IMR-90 (cell line): ENCODE results near the gene MLST8. TPM values are rescaled to one million over a fixed set of nuclear protein-coding genes. Genes with fewer than 3 reads are reported as not detected.

Experiments used
- ATAC-seq: fragments of 200-7000 bp; cut with Tn5 transposase; 2 replicates; pipeline ENCODE4 v1.9.1; 2020; ENCODE audit warnings: low read depth, mild to moderate bottlenecking, moderate library complexity
- BruUV-seq: library from RNA; stranded (reverse); fragments of 400-500 nt; replicated peaks from 2 replicates; lab custom pipeline; 2021; lab: Mats Ljungman, UMichigan
- CTCF ChIA-PET: fragments of 300-600 bp; formaldehyde crosslinking; extraction: SDS; loops from one replicate; lab custom pipeline; 2021; ENCODE audit warnings: antibody characterized with exemption; lab: Yijun Ruan, JAX
- POLR2A ChIA-PET: fragments of 300-600 bp; sonication (Branson Sonifier 250); formaldehyde crosslinking; loops from one replicate; lab custom pipeline; 2022; ENCODE audit warnings: antibody characterized with exemption; ENCODE audit not compliant: unreplicated experiment; lab: Charles Lee
- DNase-seq: peaks from one replicate; pipeline ENCODE4 v3.0.0; 2013
- H2AFZ ChIP-seq: replicated peaks from 2 replicates; pipeline ENCODE3; 2013; ENCODE audit warnings: low read length, mild to moderate bottlenecking; ENCODE audit not compliant: poor library complexity
- H2AK5ac ChIP-seq: 2 replicates; pipeline ENCODE4 v1.6.1; 2013; ENCODE audit warnings: low read depth, low read length, inconsistent platforms
- H2AK9ac ChIP-seq: replicated peaks from 2 replicates; pipeline ENCODE3; 2013; ENCODE audit warnings: mild to moderate bottlenecking, low read depth, low read length, moderate library complexity; ENCODE audit not compliant: poor library complexity
- H2BK120ac ChIP-seq: 2 replicates; pipeline ENCODE4 v1.6.1; 2013; ENCODE audit warnings: low read depth, low read length, inconsistent platforms
- H2BK15ac ChIP-seq: 3 replicates; pipeline ENCODE4 v1.6.1; 2013; ENCODE audit warnings: low read depth, low read length, inconsistent platforms
- H2BK20ac ChIP-seq: 2 replicates; pipeline ENCODE4 v1.6.1; 2013; ENCODE audit warnings: low read depth, mild to moderate bottlenecking, inconsistent platforms, low read length, moderate library complexity
- H2BK5ac ChIP-seq: 2 replicates; pipeline ENCODE4 v1.6.1; 2013; ENCODE audit warnings: mild to moderate bottlenecking, low read depth, low read length, inconsistent platforms; ENCODE audit not compliant: poor library complexity, severe bottlenecking
- H3K14ac ChIP-seq: replicated peaks from 2 replicates; pipeline ENCODE4 v1.6.1; 2013; ENCODE audit warnings: low read depth, low read length, inconsistent platforms
- H3K18ac ChIP-seq: 2 replicates; pipeline ENCODE4 v1.6.1; 2013; ENCODE audit warnings: low read depth, low read length, control low read depth
- H3K23ac ChIP-seq: 2 replicates; pipeline ENCODE4 v1.6.1; 2013; ENCODE audit warnings: low read depth, low read length, inconsistent platforms
- H3K27ac ChIP-seq: 2 replicates; pipeline ENCODE4 v1.5.1; 2013; ENCODE audit warnings: mild to moderate bottlenecking, control low read depth, low read length; ENCODE audit not compliant: insufficient read depth
- H3K27me3 ChIP-seq: 2 replicates; pipeline ENCODE4 v1.6.1; 2013; ENCODE audit warnings: low read length; ENCODE audit not compliant: control insufficient read depth, insufficient read depth
- H3K36me3 ChIP-seq: 2 replicates; pipeline ENCODE4 v1.6.1; 2013; ENCODE audit warnings: low read length, mixed read lengths; ENCODE audit not compliant: control insufficient read depth, insufficient read depth
- H3K4ac ChIP-seq: 2 replicates; pipeline ENCODE4 v1.6.1; 2013; ENCODE audit warnings: low read depth, low read length, inconsistent platforms
- H3K4me1 ChIP-seq: 2 replicates; pipeline ENCODE4 v1.6.1; 2013; ENCODE audit warnings: low read length, mixed read lengths; ENCODE audit not compliant: control insufficient read depth, insufficient read depth
- H3K4me2 ChIP-seq: 2 replicates; pipeline ENCODE4 v1.6.1; 2013; ENCODE audit warnings: low read depth, mild to moderate bottlenecking, control low read depth, low read length, moderate library complexity
- H3K4me3 ChIP-seq: 2 replicates; pipeline ENCODE4 v1.5.1; 2013; ENCODE audit warnings: low read depth, mild to moderate bottlenecking, control low read depth, low read length, moderate library complexity; ENCODE audit not compliant: insufficient read depth
- H3K56ac ChIP-seq: 2 replicates; pipeline ENCODE4 v1.6.1; 2013; ENCODE audit warnings: low read length, inconsistent platforms; ENCODE audit not compliant: insufficient read depth; ENCODE audit errors: extremely low read depth
- H3K79me1 ChIP-seq, 2 experiments: 2 replicates each; pipeline ENCODE4 v1.6.1; 2013; ENCODE audit warnings: low read length in 2 of 2, inconsistent platforms in 1 of 2, low read depth in 1 of 2
- H3K9ac ChIP-seq: 2 replicates; pipeline ENCODE4 v1.6.1; 2013; ENCODE audit warnings: low read depth, low read length, control low read depth
- H3K9me1 ChIP-seq: 2 replicates; pipeline ENCODE4 v1.6.1; 2013; ENCODE audit warnings: low read length, inconsistent platforms; ENCODE audit not compliant: insufficient read depth
- H3K9me3 ChIP-seq: 2 replicates; pipeline ENCODE4 v1.6.1; 2013; ENCODE audit warnings: low read length; ENCODE audit not compliant: control insufficient read depth, insufficient read depth
- H4K20me1 ChIP-seq: 2 replicates; pipeline ENCODE4 v1.6.1; 2013; ENCODE audit warnings: low read length, inconsistent platforms; ENCODE audit not compliant: insufficient read depth
- H4K5ac ChIP-seq: 2 replicates; pipeline ENCODE4 v1.6.1; 2013; ENCODE audit warnings: mild to moderate bottlenecking, low read depth, low read length, control low read depth
- H4K8ac ChIP-seq, 2 experiments: 2 replicates each; pipeline ENCODE4 v1.6.1; 2013; ENCODE audit warnings: low read depth in 2 of 2, low read length in 2 of 2, control low read depth in 1 of 2, inconsistent platforms in 1 of 2
- H4K91ac ChIP-seq: 2 replicates; pipeline ENCODE4 v1.6.1; 2013; ENCODE audit warnings: low read depth, low read length, inconsistent platforms; ENCODE audit not compliant: insufficient read depth
- BHLHE40 ChIP-seq: fragments of 150-350 bp; IDR thresholded peaks from 2 replicates; pipeline ENCODE4 v1.6.1; 2016; ENCODE audit warnings: mild to moderate bottlenecking, low read depth, low read length
- CEBPB ChIP-seq: IDR thresholded peaks from 2 replicates; pipeline ENCODE4 v1.6.1; 2012; ENCODE audit warnings: low read depth, low read length, improper control_type of control experiment
- CHD1 ChIP-seq: IDR thresholded peaks from 2 replicates; pipeline ENCODE4 v1.6.1; 2012; ENCODE audit warnings: low read depth, low read length, improper control_type of control experiment
- FOS ChIP-seq: fragments of 150-350 bp; IDR thresholded peaks from 2 replicates; pipeline ENCODE4 v1.6.1; 2016; ENCODE audit warnings: low read depth, low read length
- MAFK ChIP-seq: IDR thresholded peaks from 2 replicates; pipeline ENCODE4 v1.6.1; 2012; ENCODE audit warnings: low read depth, low read length, improper control_type of control experiment
- MAZ ChIP-seq: IDR thresholded peaks from 2 replicates; pipeline ENCODE4 v1.6.1; 2012; ENCODE audit warnings: low read depth, mild to moderate bottlenecking, low read length, improper control_type of control experiment, moderate library complexity, borderline replicate concordance
- MXI1 ChIP-seq: IDR thresholded peaks from 2 replicates; pipeline ENCODE4 v1.6.1; 2012; ENCODE audit warnings: low read depth, mild to moderate bottlenecking, low read length, moderate library complexity, borderline replicate concordance
- NFE2L2 ChIP-seq: fragments of 150-350 bp; IDR thresholded peaks from 2 replicates; pipeline ENCODE4 v1.6.1; 2016; ENCODE audit warnings: low read depth, mild to moderate bottlenecking, low read length
- POLR2A ChIP-seq: IDR thresholded peaks from 2 replicates; pipeline ENCODE4 v1.6.1; 2012; ENCODE audit warnings: mild to moderate bottlenecking, low read depth, low read length
- RAD21 ChIP-seq: IDR thresholded peaks from 2 replicates; pipeline ENCODE4 v1.6.1; 2012; ENCODE audit warnings: low read length, improper control_type of control experiment
- RCOR1 ChIP-seq: IDR thresholded peaks from 2 replicates; pipeline ENCODE4 v1.6.1; 2012; ENCODE audit warnings: mild to moderate bottlenecking, low read length, improper control_type of control experiment; ENCODE audit not compliant: insufficient replicate concordance
- RFX5 ChIP-seq: IDR thresholded peaks from 2 replicates; pipeline ENCODE4 v1.8.0; 2012; ENCODE audit warnings: low read depth, mild to moderate bottlenecking, low read length, moderate library complexity
- SMC3 ChIP-seq: fragments of 150-350 bp; IDR thresholded peaks from 2 replicates; pipeline ENCODE4 v1.6.1; 2016; ENCODE audit warnings: low read depth, mild to moderate bottlenecking, antibody characterized with exemption, low read length, moderate library complexity
- WGBS, 2 experiments: methylation state at CpG; one replicate each; pipeline versions ENCODE4 v1.1.5 to v1.1.7; 2013; ENCODE audit warnings: missing lambda C conversion rate in 2 of 2; ENCODE audit not compliant: insufficient read length in 1 of 2; ENCODE audit errors: extremely low coverage in 2 of 2; 5-methylcytosine and 5-hydroxymethylcytosine counted together
- dilution Hi-C: fragments of 300-500 bp; cut with HindIII; formaldehyde crosslinking; loops from one replicate; pipeline ENCODE4 v1.14.3; 2018; ENCODE audit warnings: low sequenced_read_pairs; ENCODE audit not compliant: unreplicated experiment
- in situ Hi-C: fragments of 300-500 bp; cut with MboI; formaldehyde crosslinking; loops from 3 replicates; pipeline ENCODE4 v1.14.3; 2019; ENCODE audit warnings: low sequenced_read_pairs, inconsistent platforms, mixed read lengths
- intact Hi-C: fragments of 100-400 bp; cut with micrococcal nuclease; formaldehyde crosslinking; loops from 2 replicates; pipeline ENCODE4 v1.10.0; 2022
- polyA plus RNA-seq, 3 experiments: library from polyadenylated mRNA; depleted of rRNA; stranded (reverse); fragments of >200 nt; gene quantifications; 2 replicates each; pipeline ENCODE4 v1.2.3, GENCODE V29; 2012; ENCODE audit warnings: low replicate concordance in 1 of 3
- total RNA-seq: library from RNA; depleted of rRNA; stranded (reverse); fragments of >200 nt; gene quantifications from 2 replicates; pipeline ENCODE4 v1.2.3, GENCODE V29; 2012
- TF ChIP-seq, protein P1 (sequence below): conservative IDR thresholded peaks from 2 replicates; pipeline ENCODE4 v1.5.1; 2012; ENCODE audit warnings: mild to moderate bottlenecking, low read depth, low read length, improper control_type of control experiment
- TF ChIP-seq, protein P2 (sequence below): fragments of 150-350 bp; IDR thresholded peaks from 2 replicates; pipeline ENCODE4 v1.6.1; 2017; ENCODE audit warnings: mild to moderate bottlenecking, antibody characterized with exemption, low read length, low read depth
- TF ChIP-seq, protein P3 (sequence below): fragments of 150-350 bp; IDR thresholded peaks from 2 replicates; pipeline ENCODE4 v1.6.1; 2016; ENCODE audit warnings: low read depth, mild to moderate bottlenecking, low read length, moderate library complexity, borderline replicate concordance

Gene MLST8
- total and polyA plus RNA-seq, 2 of the 4 experiments (the other 2 are of a cell fraction): 34.4 to 93.7 TPM

DNA sequence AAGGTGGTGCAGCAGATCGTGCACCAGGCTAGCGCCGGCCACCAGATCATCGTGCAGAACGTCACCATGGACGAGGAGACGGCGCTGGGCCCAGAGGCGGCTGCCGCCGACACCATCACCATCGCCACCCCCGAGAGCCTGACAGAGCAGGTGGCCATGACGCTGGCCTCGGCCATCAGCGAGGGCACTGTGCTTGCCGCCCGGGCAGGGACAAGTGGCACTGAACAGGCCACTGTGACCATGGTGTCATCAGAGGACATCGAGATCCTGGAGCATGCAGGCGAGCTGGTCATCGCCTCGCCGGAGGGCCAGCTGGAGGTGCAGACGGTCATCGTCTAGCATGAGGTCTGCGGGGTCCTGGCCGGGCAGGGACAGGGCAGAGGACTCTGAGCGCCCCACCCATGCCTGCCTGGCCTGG lies 30.0 kb downstream of the MLST8 start:
- Histone ChIP-seq H4K91ac (no peak overlapping the region), H3K18ac (no peak overlapping the region), H3K14ac (no peak overlapping the region), H3K36me3 (peaks cover 49% of the 10 kb centered on the region), H3K9me3 (no peaks in the 10 kb centered on the region), H3K27me3 (peaks cover 9% of the 10 kb centered on the region), H3K79me1 (no peaks in the 10 kb centered on the region), H3K23ac (no peak overlapping the region), H2BK120ac (no peak overlapping the region), H4K5ac (no peak overlapping the region), H3K9me1 (no peaks in the 10 kb centered on the region), H2BK15ac (no peak overlapping the region), H3K4ac (no peak overlapping the region), H2AK9ac (no peak overlapping the region), H4K8ac (no peak overlapping the region), H2BK20ac (no peak overlapping the region), H4K20me1 (peaks cover 14% of the 10 kb centered on the region), H3K9ac (no peak overlapping the region), H3K4me2 (no peak overlapping the region), H3K4me1 (peaks cover 5% of the 10 kb centered on the region; the same call in 1 of the 2 replicates), H2AK5ac (no peak overlapping the region), H3K27ac (no peak overlapping the region), H3K56ac (no peak overlapping the region), H2AFZ (no peak overlapping the region), H2BK5ac (no peak overlapping the region), H3K4me3 (no peak overlapping the region)
- dilution Hi-C loops: no loop called here
- no TSS peak for BruUV-seq
- in situ Hi-C loops: no loop called here
- ChIA-PET POLR2A (no interaction called here), CTCF (no interaction called here)
- TF ChIP-seq MXI1: no peak
- TF ChIP-seq RAD21: no peak
- TF ChIP-seq FOS: no peak
- TF ChIP-seq, protein P1, sequence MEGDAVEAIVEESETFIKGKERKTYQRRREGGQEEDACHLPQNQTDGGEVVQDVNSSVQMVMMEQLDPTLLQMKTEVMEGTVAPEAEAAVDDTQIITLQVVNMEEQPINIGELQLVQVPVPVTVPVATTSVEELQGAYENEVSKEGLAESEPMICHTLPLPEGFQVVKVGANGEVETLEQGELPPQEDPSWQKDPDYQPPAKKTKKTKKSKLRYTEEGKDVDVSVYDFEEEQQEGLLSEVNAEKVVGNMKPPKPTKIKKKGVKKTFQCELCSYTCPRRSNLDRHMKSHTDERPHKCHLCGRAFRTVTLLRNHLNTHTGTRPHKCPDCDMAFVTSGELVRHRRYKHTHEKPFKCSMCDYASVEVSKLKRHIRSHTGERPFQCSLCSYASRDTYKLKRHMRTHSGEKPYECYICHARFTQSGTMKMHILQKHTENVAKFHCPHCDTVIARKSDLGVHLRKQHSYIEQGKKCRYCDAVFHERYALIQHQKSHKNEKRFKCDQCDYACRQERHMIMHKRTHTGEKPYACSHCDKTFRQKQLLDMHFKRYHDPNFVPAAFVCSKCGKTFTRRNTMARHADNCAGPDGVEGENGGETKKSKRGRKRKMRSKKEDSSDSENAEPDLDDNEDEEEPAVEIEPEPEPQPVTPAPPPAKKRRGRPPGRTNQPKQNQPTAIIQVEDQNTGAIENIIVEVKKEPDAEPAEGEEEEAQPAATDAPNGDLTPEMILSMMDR: no peak
- no peak for TF ChIP-seq RCOR1
- TF ChIP-seq RFX5: no peak
- no peak for TF ChIP-seq NFE2L2
- TF ChIP-seq CHD1: no peak
- TF ChIP-seq, protein P2, sequence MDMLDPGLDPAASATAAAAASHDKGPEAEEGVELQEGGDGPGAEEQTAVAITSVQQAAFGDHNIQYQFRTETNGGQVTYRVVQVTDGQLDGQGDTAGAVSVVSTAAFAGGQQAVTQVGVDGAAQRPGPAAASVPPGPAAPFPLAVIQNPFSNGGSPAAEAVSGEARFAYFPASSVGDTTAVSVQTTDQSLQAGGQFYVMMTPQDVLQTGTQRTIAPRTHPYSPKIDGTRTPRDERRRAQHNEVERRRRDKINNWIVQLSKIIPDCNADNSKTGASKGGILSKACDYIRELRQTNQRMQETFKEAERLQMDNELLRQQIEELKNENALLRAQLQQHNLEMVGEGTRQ: no peak
- TF ChIP-seq, protein P3, sequence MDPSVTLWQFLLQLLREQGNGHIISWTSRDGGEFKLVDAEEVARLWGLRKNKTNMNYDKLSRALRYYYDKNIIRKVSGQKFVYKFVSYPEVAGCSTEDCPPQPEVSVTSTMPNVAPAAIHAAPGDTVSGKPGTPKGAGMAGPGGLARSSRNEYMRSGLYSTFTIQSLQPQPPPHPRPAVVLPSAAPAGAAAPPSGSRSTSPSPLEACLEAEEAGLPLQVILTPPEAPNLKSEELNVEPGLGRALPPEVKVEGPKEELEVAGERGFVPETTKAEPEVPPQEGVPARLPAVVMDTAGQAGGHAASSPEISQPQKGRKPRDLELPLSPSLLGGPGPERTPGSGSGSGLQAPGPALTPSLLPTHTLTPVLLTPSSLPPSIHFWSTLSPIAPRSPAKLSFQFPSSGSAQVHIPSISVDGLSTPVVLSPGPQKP: no peak
- no peak for TF ChIP-seq POLR2A
- no peak for TF ChIP-seq MAFK
- TF ChIP-seq BHLHE40: no peak
- no peak for TF ChIP-seq SMC3
- no peak for TF ChIP-seq MAZ
- TF ChIP-seq CEBPB: no peak
- intact Hi-C loops: no loop called here
- WGBS, 2 experiments: 96% methylated on average over 19 of the region's 28 CpGs; no CpG with 5 or more reads in 1 of the 2 experiments
- no peak for DNase-seq
- no peak for ATAC-seq
